ENCODE results near the gene KCTD17.

The KCTD17 gene

DNA sequence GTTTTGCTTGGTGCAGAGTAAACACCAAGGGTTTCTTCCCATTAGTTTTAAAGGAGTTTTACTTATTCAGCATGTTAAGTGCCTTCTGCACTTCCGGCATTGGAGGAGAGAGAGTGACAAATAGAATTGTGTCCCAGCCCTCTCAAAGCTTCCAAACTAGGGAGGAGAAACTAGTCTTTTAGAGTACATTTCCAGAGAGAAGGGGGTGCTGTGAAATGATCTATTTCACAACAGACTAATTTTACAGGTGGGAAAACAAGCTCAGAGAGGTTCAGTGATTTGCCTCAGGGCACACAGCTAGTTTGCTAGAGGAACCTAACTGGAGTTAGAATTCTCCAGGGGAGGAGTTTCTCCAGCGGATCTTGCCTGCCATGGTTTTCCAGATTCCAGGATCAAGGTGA lies 19.4 kb upstream of the KCTD17 start:
- Histone ChIP-seq H2AFZ (ENCODE audit: low read length) (no peak overlapping the region), H3K27me3 (ENCODE audit: insufficient read depth, low read length, poor library complexity, severe bottlenecking) (no peaks in the 10 kb centered on the region), H3K36me3 (ENCODE audit: insufficient read depth, low read length) (peaks cover 24% of the 10 kb centered on the region; the same call in 1 of the 2 replicates), H3K79me2 (ENCODE audit: insufficient read depth, low read length) (no peaks in the 10 kb centered on the region), H3K4me2 (ENCODE audit: low read depth, low read length, poor library complexity, severe bottlenecking) (no peak overlapping the region), H3K4me3 (ENCODE audit: low read length, poor library complexity, severe bottlenecking) (no peak overlapping the region), H3K9me2 (replicated peaks; ENCODE audit: low read depth, low read length) (no peaks in the 10 kb centered on the region), H4K20me1 (ENCODE audit: insufficient read depth, low read length, poor library complexity, severe bottlenecking) (peaks cover 5% of the 10 kb centered on the region), H3F3A (ENCODE audit: low read depth) (no peaks in the 10 kb centered on the region), H3K4me1 (ENCODE audit: insufficient read depth, low read length, poor library complexity, severe bottlenecking) (no peaks in the 10 kb centered on the region), H3K9ac (ENCODE audit: low read depth, low read length, poor library complexity, severe bottlenecking) (no peak overlapping the region), H3K9me3 (ENCODE audit: insufficient read depth, low read depth, low read length) (no peaks in the 10 kb centered on the region)
- TF ChIP-seq, protein P1, sequence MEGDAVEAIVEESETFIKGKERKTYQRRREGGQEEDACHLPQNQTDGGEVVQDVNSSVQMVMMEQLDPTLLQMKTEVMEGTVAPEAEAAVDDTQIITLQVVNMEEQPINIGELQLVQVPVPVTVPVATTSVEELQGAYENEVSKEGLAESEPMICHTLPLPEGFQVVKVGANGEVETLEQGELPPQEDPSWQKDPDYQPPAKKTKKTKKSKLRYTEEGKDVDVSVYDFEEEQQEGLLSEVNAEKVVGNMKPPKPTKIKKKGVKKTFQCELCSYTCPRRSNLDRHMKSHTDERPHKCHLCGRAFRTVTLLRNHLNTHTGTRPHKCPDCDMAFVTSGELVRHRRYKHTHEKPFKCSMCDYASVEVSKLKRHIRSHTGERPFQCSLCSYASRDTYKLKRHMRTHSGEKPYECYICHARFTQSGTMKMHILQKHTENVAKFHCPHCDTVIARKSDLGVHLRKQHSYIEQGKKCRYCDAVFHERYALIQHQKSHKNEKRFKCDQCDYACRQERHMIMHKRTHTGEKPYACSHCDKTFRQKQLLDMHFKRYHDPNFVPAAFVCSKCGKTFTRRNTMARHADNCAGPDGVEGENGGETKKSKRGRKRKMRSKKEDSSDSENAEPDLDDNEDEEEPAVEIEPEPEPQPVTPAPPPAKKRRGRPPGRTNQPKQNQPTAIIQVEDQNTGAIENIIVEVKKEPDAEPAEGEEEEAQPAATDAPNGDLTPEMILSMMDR (conservative IDR thresholded peaks at IDR 0.05; ENCODE audit: low read length), result no peak
- no peak for TF ChIP-seq EZH2phosphoT487 (IDR thresholded peaks at IDR 0.05; ENCODE audit: borderline replicate concordance)

DNA sequence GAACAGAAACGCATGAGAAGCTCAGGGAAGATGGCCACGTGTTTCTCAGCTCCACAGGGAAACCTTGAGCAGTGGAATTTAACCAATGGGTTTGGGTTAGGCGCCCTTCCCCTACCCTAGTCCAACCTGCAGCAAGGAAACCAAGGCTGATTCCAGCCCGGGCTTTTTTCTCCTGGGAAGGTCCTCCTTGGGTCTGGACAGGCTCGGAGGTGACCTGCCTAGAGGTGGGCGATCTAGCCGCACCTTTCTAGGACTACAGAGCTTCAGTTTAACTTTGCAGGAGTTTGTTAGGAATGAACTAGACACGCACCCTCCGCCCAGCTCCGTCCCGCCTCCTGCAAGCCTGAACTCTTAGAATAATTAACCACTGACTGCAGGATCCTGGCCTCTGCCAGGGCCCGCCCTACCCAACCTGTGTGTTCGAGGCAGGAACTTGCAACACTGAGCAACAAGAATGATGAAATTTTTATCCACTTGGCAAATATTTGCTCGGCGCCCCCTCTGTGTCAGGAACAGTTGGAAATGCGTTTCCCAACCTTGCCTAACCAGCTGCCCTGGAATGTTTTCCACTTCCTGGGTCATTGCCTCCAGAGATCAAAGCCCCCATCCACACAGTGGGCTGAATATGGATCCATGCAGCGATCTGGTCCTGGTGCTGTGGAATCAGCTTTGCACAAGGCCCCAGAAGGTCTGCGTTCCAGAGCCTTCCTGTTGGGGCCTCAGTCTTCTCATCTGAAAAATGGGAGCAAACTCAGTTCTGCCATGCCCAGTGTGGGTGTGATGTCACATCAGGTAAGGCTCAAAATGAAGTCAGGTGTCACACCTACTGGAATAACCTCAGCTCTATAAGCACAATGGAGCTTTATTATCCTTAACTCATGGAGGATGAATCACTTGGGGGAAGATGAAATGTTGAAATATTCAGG lies 18.7 kb upstream of the KCTD17 start:
- no peaks in the 10 kb centered on the region for H3F3A ChIP-seq (ENCODE audit: low read depth)
- H3K4me1 ChIP-seq (ENCODE audit: insufficient read depth, low read length, poor library complexity, severe bottlenecking), result no peaks in the 10 kb centered on the region
- peaks cover 17% of the 10 kb centered on the region; the same call in 1 of the 2 replicates for H3K36me3 ChIP-seq (ENCODE audit: insufficient read depth, low read length)
- H4K20me1 ChIP-seq (ENCODE audit: insufficient read depth, low read length, poor library complexity, severe bottlenecking), result peaks cover under 1% of the 10 kb centered on the region
- H3K9me2 ChIP-seq (replicated peaks; ENCODE audit: low read depth, low read length), result no peaks in the 10 kb centered on the region
- no peak overlapping the region for H2AFZ ChIP-seq (ENCODE audit: low read length)
- no peaks in the 10 kb centered on the region for H3K27me3 ChIP-seq (ENCODE audit: insufficient read depth, low read length, poor library complexity, severe bottlenecking)
- H3K4me2 ChIP-seq (ENCODE audit: low read depth, low read length, poor library complexity, severe bottlenecking), result no peak overlapping the region
- no peak for TF ChIP-seq EZH2phosphoT487 (IDR thresholded peaks at IDR 0.05; ENCODE audit: borderline replicate concordance)
- TF ChIP-seq, protein P1 (conservative IDR thresholded peaks at IDR 0.05; ENCODE audit: low read length), result no peak
- no peak overlapping the region for H3K4me3 ChIP-seq (ENCODE audit: low read length, poor library complexity, severe bottlenecking)
- H3K9ac ChIP-seq (ENCODE audit: low read depth, low read length, poor library complexity, severe bottlenecking), result no peak overlapping the region
- no peaks in the 10 kb centered on the region for H3K79me2 ChIP-seq (ENCODE audit: insufficient read depth, low read length)
- H3K9me3 ChIP-seq (ENCODE audit: insufficient read depth, low read depth, low read length), result no peaks in the 10 kb centered on the region

DNA sequence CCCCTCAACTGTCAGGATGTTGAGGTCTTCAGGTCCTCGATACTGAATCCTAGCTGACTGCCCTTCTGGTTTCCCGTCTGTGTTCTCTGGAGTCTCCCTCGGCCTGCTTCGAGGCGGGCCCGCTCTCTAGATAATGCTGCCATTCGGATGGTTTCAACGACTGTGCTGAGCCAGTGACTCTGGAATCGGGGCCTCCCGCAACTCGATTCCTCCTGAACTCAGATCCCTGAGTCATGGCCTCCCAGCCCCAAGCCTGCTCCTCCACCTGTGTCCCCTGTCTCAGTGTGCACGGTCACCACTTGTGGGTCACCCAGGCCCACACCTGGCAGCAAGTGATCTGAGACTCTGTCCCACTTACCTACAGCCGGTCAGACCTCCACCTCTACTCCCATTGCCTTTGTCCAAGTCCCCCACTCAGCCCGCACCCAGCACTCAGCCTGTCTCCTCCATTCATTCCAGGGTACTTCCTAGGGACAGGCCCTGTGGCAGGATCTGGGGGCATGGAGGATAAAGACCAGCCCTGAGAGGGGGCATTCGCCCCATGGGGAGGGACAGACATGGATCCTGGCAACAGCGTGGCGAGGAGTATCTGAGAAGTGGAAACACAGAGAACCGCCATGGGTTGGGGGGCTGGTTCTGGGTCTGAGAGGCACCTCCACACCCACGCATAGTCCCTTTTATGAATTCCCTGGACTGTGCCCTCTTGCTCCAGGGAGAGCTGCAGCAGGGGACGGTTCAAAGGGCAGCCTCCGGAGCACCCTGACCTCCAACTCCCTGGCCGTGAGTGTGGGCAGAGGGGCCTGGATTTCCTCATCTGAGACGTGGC lies 17.7 kb upstream of the KCTD17 start:
- Histone ChIP-seq H3K4me1 (ENCODE audit: insufficient read depth, low read length, poor library complexity, severe bottlenecking) (no peaks in the 10 kb centered on the region), H3K36me3 (ENCODE audit: insufficient read depth, low read length) (peaks cover 14% of the 10 kb centered on the region; the same call in 1 of the 2 replicates), H3K4me3 (ENCODE audit: low read length, poor library complexity, severe bottlenecking) (no peak overlapping the region), H3K9me3 (ENCODE audit: insufficient read depth, low read depth, low read length) (no peaks in the 10 kb centered on the region), H3K4me2 (ENCODE audit: low read depth, low read length, poor library complexity, severe bottlenecking) (no peak overlapping the region), H3K27me3 (ENCODE audit: insufficient read depth, low read length, poor library complexity, severe bottlenecking) (no peaks in the 10 kb centered on the region), H3K9ac (ENCODE audit: low read depth, low read length, poor library complexity, severe bottlenecking) (no peak overlapping the region), H2AFZ (ENCODE audit: low read length) (no peak overlapping the region), H3F3A (ENCODE audit: low read depth) (no peaks in the 10 kb centered on the region), H4K20me1 (ENCODE audit: insufficient read depth, low read length, poor library complexity, severe bottlenecking) (no peaks in the 10 kb centered on the region), H3K79me2 (ENCODE audit: insufficient read depth, low read length) (no peaks in the 10 kb centered on the region), H3K9me2 (replicated peaks; ENCODE audit: low read depth, low read length) (no peaks in the 10 kb centered on the region)
- TF ChIP-seq, protein P1 (conservative IDR thresholded peaks at IDR 0.05; ENCODE audit: low read length), result no peak
- TF ChIP-seq EZH2phosphoT487 (IDR thresholded peaks at IDR 0.05; ENCODE audit: borderline replicate concordance), result no peak

Data from Loucy (cell line).